HG02840 (cell line): ENCODE results near the gene MN1.

ENCODE experiments used
- ATAC-seq: cut with Tn5 transposase; IDR thresholded peaks from one replicate; pipeline ENCODE4 v1.9.1; 2021; ENCODE audit warnings: mild to moderate bottlenecking, moderate library complexity, moderate number of reproducible peaks; ENCODE audit not compliant: unreplicated experiment, low FRiP score

MN1 gene

DNA sequence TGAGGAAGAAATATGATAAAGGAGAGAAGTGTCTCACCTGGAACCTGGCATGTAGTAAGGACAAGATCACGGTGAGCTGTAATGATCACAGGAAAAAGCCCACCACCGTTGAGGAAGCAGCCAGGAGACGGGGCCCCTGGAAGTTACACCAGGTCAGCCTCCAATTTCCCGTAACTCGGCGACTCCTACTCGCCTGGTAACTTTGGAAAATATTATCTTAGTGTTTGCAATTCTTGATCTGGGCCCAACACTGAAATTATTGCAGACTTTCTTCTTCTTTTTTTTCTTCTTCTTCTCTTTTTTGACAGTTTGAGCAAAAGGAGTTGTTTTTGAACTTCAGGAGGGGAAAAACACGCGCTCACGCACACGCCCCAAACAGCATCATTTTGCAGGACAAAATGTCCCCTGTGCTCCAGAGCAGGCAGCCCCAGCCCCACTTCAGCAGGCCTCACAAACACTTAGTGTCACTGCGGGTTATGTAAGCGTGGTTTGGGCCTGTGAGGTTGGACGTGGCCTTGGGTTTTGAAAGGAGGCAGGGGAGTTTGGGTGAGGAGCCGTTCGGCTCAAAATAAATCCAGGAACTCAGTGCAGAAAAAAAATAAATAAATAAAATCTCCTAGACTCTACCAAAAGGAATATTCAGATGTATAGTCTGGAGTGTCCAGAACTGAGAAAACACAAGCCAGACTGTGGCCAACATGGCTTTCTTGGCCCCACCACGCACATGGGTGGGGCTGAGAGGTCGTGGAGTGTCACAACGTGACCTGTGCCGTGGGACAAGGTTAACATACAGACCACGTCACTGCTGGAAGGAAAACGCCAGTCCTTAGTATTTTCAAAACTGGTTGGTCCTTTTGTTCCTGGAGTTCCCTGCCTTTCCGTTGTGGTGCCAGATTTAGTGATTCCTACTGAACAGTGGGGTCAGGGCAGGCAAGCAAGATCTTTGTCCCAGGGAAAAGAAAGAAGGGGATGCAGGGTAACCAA lies 26.3 kb upstream of the MN1 start:
- ATAC-seq, result no peak

DNA sequence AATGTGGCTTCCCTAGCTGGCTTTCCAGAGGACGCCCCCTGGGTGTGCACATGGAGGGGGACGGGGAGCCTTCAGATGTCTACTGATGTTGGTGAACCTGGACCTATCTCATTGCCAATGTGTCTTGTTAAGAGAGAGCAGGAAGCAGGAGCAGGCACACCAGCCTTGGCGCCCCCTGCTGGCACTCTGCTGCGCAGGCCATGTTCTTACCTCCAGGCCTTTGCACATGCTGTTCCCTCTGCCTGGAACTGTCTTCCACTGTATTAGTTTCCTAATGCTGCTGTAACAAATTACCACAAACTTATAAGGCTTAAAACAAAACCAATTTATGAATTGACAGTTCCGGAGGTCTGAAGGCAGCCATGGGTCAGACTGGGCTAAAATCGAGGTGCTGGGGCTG lies 23.6 kb upstream of the MN1 start:
- no peak for ATAC-seq

DNA sequence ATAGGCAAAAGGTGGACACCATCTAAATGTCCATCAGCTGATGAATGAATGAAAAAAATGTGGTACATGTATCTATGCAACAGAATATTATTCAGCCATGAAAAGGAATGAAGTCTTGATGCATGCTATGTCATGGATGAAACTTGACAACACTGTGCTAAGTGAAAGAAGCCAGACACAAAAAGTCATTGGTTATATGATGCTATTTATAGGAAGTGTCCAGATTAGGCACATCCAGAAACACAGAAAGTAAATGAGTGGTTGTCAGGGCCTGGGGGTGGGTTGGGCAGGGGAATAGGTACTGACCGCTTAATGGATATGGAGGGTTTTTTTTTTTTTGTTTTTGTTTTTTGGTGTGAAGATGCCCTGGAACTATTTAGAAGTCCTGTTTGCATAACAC lies 21.7 kb upstream of the MN1 start:
- no peak for ATAC-seq

DNA sequence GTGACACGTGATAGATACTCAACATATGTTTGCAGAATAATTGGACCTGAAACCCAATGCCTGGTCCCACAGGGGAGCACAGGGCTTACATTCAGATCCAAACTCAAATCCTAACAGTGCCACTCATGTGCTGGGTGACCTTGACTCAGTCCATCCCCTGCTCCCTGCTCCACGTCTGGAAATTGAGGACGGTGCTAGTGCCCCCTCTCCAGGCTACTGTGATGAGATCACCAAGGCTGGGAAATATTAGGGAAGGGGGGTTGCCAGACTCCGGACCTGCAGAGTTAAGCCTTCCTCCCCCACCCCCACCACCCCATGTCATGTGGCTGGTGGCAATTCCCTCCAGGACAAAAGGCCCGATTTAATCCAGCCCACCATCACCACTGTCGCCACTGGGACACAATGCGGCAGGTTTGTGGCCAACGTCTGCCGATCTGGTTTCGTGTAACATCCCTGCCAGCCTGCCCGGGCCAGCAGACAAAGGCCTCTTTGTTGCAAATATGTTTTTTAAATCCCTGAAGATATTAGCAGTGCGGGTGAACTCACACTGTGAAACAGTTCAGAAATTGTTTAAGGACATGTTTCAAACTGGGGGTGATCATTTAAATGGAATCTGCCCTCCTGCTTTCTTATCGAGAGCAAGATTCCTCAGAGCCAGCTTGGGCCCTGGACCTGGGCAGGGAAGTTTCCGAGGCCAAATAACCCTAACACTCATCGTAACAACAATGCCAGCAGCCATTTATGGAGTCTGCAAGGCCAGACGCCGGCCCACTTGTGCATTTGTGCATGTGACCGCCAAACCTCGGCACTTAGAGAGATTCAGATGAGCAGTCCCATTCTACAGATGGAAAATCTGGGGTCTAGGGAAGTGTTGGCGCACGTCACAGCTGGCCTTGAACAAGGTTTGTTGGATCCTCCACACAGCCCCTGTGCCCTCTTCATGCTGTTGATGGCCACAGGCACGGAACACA lies 19.6 kb upstream of the MN1 start:
- ATAC-seq, result no peak

DNA sequence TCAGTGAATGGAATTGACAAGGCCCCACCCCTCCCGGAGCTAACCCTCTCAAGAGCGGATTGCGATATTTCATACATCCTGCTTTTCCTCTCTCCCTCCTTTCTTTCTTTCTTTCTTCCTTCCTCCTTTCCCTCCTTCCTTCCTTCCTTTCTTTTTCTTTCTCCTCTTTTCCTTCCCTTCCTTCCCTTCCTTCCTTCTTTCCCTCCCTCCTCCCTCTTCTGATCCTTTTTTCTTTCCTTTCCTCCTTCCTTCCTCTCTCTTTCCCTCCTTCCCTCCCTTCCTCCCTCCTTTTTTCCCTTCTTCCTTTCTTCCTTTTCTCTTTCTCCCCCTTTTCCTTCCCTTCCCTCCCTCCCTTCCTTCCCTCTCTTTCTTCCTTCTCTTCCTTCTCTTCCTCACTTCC lies 15.0 kb upstream of the MN1 start:
- no peak for ATAC-seq

DNA sequence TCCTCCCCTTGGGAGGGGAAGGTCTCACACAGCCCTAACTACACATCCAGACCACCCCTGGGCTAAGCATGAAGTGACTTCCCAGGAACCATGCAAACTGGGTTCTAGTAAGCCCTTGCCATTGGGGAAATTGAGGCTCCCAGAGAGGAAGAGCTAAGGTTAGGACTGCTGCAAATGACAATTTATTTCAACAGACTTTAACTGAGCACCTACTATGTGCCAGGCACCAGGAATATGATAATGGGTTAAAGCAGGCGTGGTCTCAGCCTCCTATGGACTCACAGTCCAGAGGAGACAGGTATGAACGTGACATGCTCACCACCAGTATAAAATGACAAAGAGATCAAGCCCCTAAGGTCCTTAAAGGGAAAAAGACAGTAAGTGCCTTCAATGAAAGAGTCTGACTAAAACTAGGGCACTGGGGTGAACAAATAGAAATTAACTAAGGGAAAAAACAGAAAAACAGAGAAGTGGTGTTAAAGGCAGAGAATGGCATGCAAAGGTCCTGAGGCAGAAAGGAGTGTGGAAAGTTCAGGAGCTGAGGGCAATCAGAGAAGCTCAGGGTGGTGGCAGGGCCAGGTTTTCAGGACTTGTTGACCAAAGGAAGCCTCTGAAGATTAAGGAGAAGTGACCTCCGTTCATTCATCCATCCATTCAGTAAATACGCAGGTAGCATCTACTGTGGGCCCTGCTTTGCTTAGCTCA lies 14.4 kb upstream of the MN1 start:
- no peak for ATAC-seq

DNA sequence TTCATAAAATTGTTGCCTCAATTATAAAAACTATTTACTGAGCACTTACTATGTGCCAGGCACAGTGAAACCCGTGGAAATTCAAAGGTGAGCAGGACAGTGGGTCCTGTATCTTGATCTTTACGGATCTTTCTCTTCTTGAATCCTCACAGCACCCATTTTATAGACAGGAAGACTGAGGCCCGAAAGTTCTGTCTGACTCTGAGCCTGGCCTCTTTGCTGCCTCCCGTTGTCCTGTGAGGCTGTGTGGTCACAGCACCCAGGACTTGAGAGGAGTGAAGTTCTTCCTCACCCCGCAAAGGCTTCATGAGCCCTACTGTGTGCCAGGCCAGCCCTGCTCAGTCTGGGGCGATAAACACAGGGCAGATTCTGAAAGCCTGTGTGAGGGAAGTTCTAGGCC lies 13.4 kb upstream of the MN1 start:
- ATAC-seq, result no peak

DNA sequence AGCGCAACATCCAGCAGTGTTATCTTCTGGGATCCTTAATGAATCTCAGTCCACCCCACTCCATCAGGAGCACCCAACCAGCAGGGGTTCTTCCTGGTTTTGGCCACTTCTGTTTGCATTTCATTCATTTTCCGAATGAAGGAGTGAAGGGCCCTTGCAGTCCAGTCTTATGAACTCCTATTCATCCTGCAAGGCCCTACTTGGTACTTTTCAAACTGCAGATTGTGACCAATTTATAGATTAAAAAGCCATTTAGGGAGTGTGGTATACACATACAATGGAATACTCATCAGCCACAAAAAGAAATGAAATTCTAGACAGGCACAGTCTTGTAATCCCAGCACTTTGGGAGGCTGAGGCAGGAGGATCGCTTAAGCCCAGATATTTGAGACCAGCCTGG lies 10.2 kb upstream of the MN1 start:
- ATAC-seq, result no peak

DNA sequence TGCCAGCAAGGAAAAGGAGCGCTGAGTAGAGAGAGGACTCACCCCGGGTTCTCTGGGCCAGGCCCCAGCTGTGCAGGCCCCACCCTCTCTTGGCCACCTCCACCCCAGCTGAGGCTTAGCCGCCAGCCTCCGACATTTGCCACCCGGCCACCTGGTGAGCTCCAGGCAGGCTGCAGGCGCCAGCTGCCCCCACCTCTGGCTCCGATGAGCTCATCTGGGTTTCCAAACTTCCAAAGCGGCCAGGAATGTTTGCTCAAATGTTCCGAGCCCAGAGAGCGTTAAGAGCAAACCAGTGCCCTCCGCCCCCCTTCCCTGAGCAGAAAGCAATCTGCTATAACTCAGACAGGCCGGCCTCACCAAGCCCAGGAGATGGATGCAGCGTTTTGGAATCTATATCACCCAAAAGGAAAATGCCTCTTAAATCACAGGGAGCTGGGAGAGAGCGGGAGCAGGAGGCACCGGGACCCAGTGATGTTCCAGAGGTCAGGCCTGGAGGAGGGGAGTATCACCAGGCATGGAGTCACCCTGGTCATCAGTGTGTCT lies 9.1 kb upstream of the MN1 start:
- ATAC-seq, result no peak

DNA sequence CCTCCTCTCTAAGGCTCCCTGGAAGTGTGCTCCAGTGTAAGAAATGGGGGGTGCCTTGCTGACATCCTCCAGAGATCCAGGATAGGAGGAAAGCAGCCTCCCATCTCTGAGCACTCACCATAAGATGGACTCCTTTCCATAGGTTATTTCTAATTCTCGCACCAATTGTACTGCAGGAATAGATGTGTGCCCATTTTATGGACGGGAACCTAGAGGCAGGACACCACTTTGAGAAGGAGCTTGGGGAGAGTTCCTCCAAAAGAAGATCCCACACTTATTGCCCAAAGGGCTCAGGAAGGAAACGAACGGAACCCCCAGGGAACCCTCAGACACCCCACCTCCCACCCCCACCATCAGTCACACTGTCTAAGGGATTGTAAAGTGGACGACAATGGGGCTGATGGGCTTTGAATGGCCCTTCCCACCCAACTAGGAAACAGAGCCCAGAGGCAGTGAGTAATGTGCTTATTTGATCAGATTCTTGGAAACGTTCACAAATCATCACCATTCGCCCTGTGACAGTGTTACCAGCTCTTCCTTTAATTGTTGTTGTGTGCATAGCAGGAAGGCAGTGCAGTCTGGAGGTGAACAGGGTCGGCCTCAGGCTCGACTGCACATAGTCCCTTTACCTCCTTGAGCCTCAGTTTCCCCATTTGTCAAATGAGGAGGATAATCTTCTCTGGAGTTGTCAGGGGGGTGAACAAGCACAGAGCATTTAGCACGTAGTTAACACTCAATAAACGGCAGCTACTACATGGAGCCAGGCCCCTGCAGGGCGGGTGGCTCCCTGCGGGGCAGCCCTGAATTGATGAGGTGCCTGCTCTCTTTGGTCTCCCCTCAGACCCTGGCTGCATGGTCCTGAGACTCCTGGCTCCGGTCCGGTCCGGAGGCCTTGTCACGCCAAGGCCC lies 8.4 kb upstream of the MN1 start:
- no peak for ATAC-seq

DNA sequence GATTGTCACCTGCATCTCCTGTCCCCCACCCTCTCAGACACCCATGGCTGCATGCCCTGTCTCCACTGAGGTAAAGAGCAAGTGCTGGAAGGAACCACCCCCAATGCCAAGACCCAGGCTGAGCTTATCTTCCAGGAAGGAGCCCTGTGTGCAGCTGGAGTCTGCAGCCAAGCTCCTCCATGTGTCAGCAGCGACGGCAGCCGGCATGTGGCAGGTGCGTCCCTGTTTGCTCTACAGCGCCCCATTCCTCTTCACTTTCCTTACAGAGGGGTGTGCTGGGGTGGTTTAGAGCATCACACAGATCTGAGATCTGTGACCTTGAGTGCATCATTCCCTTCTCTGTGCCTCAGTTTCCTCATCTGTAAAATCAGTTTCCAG lies 7.7 kb upstream of the MN1 start:
- ATAC-seq, result no peak

DNA sequence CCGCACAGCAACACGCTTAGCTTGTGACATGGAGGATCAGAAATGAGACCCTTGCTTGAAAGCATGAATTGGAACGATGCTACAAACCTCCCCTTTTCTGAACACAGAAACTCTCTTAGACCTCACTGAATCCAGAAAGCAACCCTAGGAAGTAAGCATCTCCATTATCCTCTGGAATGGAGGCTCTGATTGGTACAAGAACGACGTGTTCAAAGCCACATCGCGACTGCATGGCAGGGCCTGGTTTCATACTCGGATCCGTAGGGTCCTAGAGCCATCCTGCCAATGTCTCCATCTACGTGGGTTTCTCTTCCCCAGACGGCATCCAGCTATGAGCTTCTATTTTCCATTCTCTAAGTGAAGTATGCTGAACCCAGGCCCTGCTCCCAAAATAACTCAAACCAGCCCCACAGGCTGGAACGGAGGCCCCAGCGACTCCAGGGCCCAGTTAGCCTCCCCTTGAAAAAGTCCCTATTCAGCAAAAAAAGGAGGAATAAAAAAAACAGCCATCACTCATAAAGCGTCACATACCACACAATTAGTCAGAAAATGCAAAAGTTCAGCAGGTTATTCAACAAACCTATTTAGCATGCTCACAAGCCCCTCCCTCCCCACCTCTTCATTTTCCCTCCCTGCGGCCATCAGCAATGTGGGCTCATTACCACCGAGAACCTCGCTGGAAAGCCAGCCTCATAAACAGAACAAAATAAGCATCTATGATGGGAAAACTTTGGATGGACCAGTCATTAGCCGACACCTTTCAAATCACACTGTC lies 7.1 kb upstream of the MN1 start:
- no peak for ATAC-seq

DNA sequence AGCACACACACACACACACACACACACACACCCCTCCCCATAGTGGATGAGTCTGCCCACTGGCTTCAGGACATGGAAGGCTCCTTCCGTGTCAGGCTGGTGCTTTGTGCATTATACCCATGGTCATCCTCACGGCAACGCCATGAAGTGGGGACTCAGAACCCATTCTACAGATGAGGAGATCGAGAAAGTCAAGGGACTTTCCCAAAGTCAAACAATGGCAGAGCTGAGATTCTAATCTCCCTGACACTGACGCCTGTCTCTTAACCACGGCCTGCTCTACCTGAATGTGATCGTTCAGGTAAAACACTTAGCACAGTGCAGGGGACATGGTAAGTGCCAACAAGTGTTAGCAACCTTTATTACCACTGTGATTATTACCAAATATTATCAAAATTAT lies 4.3 kb upstream of the MN1 start:
- no peak for ATAC-seq

DNA sequence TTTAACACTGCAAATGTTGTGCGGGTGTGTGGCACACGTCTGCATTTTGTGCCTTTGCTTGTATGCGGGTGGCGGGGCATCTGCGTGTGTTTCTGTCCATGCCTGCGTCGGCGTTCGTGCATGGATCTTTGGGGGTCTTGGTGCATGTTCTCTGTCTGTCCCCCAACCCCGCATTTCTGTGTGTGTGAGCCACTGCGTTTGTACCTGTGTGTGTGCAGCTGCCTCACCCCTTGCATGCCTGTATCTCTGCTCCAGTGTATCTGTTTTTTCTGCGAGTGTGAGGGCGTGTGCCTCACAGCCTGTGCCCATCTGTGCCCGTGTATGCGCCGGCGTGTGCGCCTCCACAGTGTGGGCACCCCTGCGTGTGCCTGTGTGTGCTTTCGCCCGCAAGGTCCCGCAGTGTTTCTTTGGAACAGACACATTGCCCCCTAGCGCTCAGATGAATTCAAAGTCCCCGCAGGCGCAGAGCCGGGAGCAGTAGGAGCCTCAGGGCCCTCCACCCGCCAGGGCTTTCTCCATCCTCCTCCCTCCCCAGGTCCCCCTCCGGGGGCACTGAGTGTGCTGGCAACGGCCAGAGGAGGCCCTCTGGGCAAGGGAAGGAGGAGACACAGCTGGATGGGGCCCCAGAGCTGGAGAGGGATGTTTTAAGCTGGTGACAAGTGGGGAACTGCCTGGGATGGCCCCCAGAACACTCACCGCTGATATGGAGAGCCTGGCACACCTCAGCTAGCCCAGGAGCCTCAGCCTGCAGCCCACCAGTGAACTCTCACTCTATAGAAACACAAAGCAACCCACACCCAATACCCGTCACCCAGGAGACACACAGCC lies 3.1 kb upstream of the MN1 start:
- ATAC-seq, result no peak

DNA sequence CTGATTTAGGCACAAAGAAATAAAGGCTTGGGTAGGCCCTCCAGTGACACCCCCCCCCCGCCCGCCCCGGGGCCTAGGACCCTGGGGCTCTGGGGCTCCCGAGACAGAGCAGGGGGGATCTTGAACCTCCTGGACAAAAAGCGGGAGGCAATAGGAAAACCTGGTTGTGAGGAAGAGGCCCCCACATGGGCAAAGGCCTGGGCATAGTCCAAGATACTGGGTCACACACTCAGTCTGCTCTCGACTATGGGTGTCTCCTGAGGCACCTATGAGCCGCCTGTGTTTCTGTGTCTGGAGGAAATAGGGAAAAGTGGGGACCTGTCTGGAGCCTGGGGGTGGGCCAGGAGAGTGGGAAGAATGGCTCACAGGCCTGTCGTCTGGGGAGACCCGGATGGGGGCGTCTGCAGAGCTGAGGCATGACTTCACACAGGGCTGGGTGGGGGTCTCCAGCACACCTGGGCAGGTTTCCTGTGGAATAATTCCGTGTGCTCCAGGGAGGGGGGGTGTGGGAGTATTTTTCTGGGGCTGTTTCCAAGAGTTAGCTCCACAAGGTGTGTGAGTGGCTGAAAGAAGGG lies 2.4 kb upstream of the MN1 start:
- ATAC-seq, result no peak

DNA sequence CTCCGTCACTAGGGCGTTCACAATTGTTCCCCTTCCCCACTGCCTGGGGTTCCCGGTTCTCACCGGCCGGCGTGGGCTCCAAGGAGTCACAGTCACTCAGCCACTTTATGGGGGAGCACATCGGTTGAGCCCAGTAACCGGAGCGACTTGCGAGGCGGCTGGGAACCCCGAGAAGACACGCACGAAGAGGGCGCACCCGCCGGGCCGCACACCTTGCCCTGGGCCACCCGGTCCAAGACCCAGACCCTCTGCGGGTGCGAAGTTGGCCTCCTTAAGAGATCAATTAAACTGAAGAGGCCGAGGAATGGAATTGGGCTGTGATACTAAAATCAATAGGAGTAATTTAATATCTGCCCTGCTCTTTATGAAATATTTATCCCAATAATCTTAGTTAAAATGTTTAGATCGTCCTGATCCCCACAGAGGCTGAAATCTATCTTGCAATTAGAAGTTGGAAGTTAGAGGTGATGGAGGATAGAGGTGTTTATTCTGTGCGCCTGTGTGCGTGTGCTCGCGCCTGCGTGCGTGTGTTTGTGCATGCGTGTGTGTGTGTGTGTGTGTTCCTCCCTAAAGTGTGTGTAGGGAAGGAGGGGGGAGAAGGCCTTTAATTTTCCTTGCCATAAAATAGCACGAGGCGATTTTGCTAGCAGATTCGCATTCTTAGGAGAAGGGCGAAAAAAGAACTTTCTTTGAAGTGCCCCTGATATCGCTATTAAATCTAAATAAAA lies 954 bp upstream of the MN1 start:
- no peak for ATAC-seq

DNA sequence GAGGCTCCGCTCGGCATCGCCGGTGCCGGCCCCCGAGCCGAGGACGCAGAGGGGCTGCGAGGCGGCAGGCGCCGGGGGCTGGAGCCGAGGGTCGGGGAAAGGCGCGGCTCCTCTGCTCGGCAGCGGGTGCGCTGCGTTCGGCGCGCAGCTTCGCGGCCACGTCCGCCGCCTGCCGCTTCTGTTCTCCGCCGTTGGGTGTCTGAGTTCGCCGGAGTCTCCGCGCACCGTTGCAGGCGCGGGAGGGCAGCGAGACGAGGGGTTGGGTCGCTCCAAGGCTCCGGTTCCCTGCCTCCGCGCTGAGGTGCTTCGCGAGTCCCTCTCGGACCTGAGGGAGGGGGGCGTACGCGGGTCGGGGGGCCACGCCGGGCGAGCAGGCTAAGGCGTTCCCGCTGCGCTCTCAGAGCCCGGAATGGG lies 347 bp downstream of the MN1 start:
- no peak for ATAC-seq
